Activated CD4-positive, alpha-beta T cell treated with anti-CD3 and anti-CD28 coated beads, Interleukin-2, amount 10 ng/mL, durations not matched to agents 7 days and 5 days (primary cell): Measurements from ENCODE around the gene RCCD1. TPM values are rescaled to one million over a fixed set of nuclear protein-coding genes. Genes with fewer than 3 reads are reported as not detected.
A peak's percentile ranks its signal among the peaks of the same experiment; 100 is the strongest.
"Not testable (repeated sequence)": the region's sequence is repeated elsewhere in the genome, so short reads cannot be mapped to it uniquely, and the experiment has no call there.

ENCODE experiments used
- CTCF ChIA-PET: fragments of 350-600 bp; sonication (Branson Sonifier 250); formaldehyde crosslinking; loops from one replicate; lab custom pipeline; 2021; ENCODE audit warnings: antibody characterized with exemption; lab: Charles Lee
- POLR2A ChIA-PET: fragments of 350-600 bp; sonication (Branson Sonifier 250); formaldehyde crosslinking; loops from one replicate; lab custom pipeline; 2021; ENCODE audit warnings: antibody characterized with exemption; lab: Charles Lee
- DNase-seq: peaks from one replicate; pipeline ENCODE4 v3.0.0-alpha.2; 2020
- H3K27ac Mint-ChIP-seq: one replicate; pipeline ENCODE4 v1.8.0; 2021; ENCODE audit warnings: mild to moderate bottlenecking, moderate library complexity, mixed read lengths
- H3K27me3 Mint-ChIP-seq: one replicate; pipeline ENCODE4 v1.8.0; 2021; ENCODE audit warnings: mixed read lengths
- H3K36me3 Mint-ChIP-seq: one replicate; pipeline ENCODE4 v1.8.0; 2021; ENCODE audit warnings: low read depth, mixed read lengths
- H3K4me1 Mint-ChIP-seq: one replicate; pipeline ENCODE4 v1.8.0; 2021; ENCODE audit warnings: mixed read lengths
- H3K4me3 Mint-ChIP-seq: one replicate; pipeline ENCODE4 v1.8.0; 2021; ENCODE audit warnings: mild to moderate bottlenecking, moderate library complexity, mixed read lengths
- H3K9me3 Mint-ChIP-seq: one replicate; pipeline ENCODE4 v1.8.0; 2021; ENCODE audit warnings: mixed read lengths
- total RNA-seq, 2 experiments: library from RNA; stranded (reverse); gene quantifications; one replicate each; pipeline ENCODE4 v1.2.3, GENCODE V29; 2021

The RCCD1 gene
- total RNA-seq, 2 experiments from 2014 or later, result 30.8 to 35.9 TPM

- H3K27ac Mint-ChIP-seq, H3K9me3 Mint-ChIP-seq, H3K4me3 Mint-ChIP-seq, DNase-seq, H3K27me3 Mint-ChIP-seq: not testable (repeated sequence)
- Mint-ChIP-seq H3K36me3 (peaks cover 29% of the 10 kb centered on the region), H3K4me1 (peaks cover 27% of the 10 kb centered on the region)
- CTCF ChIA-PET, result interaction anchor here (0.8 to 6.3 kb wide), 5 partner anchors 8 to 20 kb away, joined by 3 to 51 read pairs (median 3); partner anchors contain the start of genes HDDC3, MAN2A2 and UNC45A
- POLR2A ChIA-PET, result interaction anchor here (1.2 to 1.5 kb wide), 2 partner anchors 19 to 20 kb away, joined by 3 to 6 read pairs; partner anchors contain the start of gene MAN2A2
These were observed 31.9 kb upstream of the RCCD1 start for GRCh38 chr15:90922712-90923322.

- POLR2A ChIA-PET, result no interaction called here
- CTCF ChIA-PET, result interaction anchor here (0.5 to 6.3 kb wide), 2 partner anchors 9 to 105 kb away, joined by 3 to 51 read pairs; partner anchors contain the start of genes HDDC3 and UNC45A
- Mint-ChIP-seq H3K27me3 (no peaks in the 10 kb centered on the region), H3K27ac (peak overlapping the region; percentile 62), H3K4me3 (no peak overlapping the region), H3K9me3 (no peaks in the 10 kb centered on the region), H3K36me3 (peaks cover 25% of the 10 kb centered on the region), H3K4me1 (peaks cover 34% of the 10 kb centered on the region)
- DNase-seq, result no peak
These were observed 30.3 kb upstream of the RCCD1 start for GRCh38 chr15:90924375-90924774.

GRCh38 chr15:90926766-90927165 is 27.9 kb upstream of the RCCD1 start:
- DNase-seq, H3K9me3 Mint-ChIP-seq, H3K27me3 Mint-ChIP-seq, H3K36me3 Mint-ChIP-seq, H3K27ac Mint-ChIP-seq, H3K4me3 Mint-ChIP-seq, POLR2A ChIA-PET: not testable (repeated sequence)
- CTCF ChIA-PET, result interaction anchor here (1.0 to 1.4 kb wide), 2 partner anchors 9 to 24 kb away, joined by 3 read pairs; no protein-coding TSS in a partner anchor
- H3K4me1 Mint-ChIP-seq, result peaks cover 51% of the 10 kb centered on the region

DNA sequence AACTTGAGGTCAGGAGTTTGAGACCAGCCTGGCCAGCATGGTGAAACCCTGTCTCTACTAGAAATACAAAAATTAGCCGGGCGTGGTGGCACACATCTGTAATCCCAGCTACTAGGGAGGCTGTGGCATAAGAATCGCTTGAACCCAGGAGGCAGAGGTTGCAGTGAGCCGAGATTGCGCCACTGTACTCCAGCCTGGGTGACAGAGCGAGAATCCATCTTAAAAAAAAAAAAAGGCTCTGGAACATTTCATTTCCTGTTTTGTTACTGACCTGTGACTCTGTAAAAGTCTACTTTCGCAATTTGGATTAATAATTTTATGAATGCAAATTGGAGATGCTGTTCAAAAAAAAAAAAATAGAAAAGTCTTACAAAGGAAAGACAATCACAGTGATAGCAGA is 26.6 kb upstream of the RCCD1 start:
- CTCF ChIA-PET, result interaction anchor here (5.4 kb wide), 1 partner anchor 42 kb away, joined by 25 read pairs; no protein-coding TSS in a partner anchor
- POLR2A ChIA-PET, H3K36me3 Mint-ChIP-seq, DNase-seq, H3K9me3 Mint-ChIP-seq, H3K27ac Mint-ChIP-seq, H3K27me3 Mint-ChIP-seq: not testable (repeated sequence)
- Mint-ChIP-seq H3K4me1 (peaks cover 50% of the 10 kb centered on the region), H3K4me3 (peak overlapping the region; percentile 24)

GRCh38 chr15:90929246-90930019 is 25.3 kb upstream of the RCCD1 start:
- H3K27ac Mint-ChIP-seq, result peak overlapping the region; percentile 100
- H3K4me1 Mint-ChIP-seq, result peaks cover 56% of the 10 kb centered on the region
- peak overlapping the region; percentile 98 for H3K4me3 Mint-ChIP-seq
- H3K9me3 Mint-ChIP-seq, result no peaks in the 10 kb centered on the region
- H3K27me3 Mint-ChIP-seq, result no peaks in the 10 kb centered on the region
- peaks cover 6% of the 10 kb centered on the region for H3K36me3 Mint-ChIP-seq
- CTCF ChIA-PET, result interaction anchor here (0.6 to 9.8 kb wide), 9 partner anchors 16 to 1595 kb away, joined by 3 to 140 read pairs (median 4); partner anchors contain the start of genes POLG and RCCD1
- POLR2A ChIA-PET, result interaction anchor here (0.6 to 0.7 kb wide), 3 partner anchors 9 to 44 kb away, joined by 3 to 4 read pairs (median 3); no protein-coding TSS in a partner anchor
- DNase-seq, result no peak

GRCh38 chr15:90930861-90931574 is 23.7 kb upstream of the RCCD1 start:
- Mint-ChIP-seq H3K36me3 (peaks cover 7% of the 10 kb centered on the region), H3K27ac (peak overlapping the region; percentile 100), H3K9me3 (no peaks in the 10 kb centered on the region), H3K4me1 (peaks cover 54% of the 10 kb centered on the region), H3K27me3 (no peaks in the 10 kb centered on the region), H3K4me3 (peak overlapping the region; percentile 98)
- DNase-seq, result no peak
- ChIA-PET POLR2A (interaction anchor here (0.7 to 0.9 kb wide), 2 partner anchors 28 to 114 kb away, joined by 3 to 4 read pairs; partner anchors contain the start of gene MAN2A2), CTCF (interaction anchor here (0.6 to 9.8 kb wide), 46 partner anchors 8 to 710 kb away, joined by 3 to 140 read pairs (median 5); partner anchors contain the start of genes BLM, FURIN, MAN2A2 and RCCD1)

- Mint-ChIP-seq H3K4me3 (peak overlapping the region; percentile 98), H3K9me3 (no peaks in the 10 kb centered on the region), H3K4me1 (peaks cover 59% of the 10 kb centered on the region), H3K27me3 (no peaks in the 10 kb centered on the region), H3K27ac (peak overlapping the region; percentile 100), H3K36me3 (peaks cover 12% of the 10 kb centered on the region)
- POLR2A ChIA-PET, result interaction anchor here (0.7 to 0.9 kb wide), 2 partner anchors 28 to 114 kb away, joined by 3 to 4 read pairs; partner anchors contain the start of gene MAN2A2
- CTCF ChIA-PET, result interaction anchor here (0.6 to 9.8 kb wide), 56 partner anchors 8 to 829 kb away, joined by 3 to 140 read pairs (median 5); partner anchors contain the start of genes BLM, FURIN, IDH2 and MAN2A2
- DNase-seq, result no peak
These were observed 23.2 kb upstream of the RCCD1 start for GRCh38 chr15:90931575-90931827.

DNA sequence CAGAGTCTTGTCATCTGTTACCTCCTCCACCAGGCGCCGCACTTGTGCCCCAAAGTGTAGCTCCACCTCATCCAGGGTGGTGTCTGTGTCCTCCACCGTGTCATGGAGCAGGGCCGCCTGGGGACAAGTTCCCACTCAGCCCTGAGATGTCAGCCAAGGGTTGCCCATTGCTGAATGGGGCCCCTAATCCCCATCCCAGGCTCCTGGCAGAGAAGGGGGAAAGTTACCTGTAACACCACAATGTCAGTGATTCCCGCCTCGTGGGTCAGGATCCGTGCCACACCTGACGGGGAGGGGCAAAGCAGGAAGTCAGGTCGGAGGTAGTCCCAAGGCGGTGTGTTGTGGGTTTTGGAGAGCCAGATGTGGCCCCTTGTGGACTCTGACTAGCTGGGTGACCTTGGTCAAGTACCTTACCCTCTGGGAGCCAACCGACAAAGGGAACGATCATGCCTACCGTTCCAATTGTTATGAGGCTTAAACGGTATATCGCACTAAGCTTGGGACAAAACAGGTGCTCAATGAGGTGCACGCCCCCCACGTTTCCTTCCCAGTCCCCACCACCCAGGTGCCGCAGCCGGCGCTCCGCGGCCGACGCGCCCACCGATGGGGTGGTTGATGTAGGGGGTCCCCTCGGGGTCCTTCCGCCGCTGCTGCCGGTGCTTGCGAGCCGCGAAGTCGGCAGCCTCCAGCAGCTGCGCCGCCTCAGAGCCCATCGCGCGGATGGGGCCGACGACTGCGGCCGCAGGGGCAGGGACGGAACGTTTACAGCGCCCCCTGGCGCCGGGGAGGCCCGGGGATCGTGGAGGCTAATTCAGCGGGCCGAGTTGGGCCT is 22.6 kb upstream of the RCCD1 start, which contains the start of gene HDDC3:
HDDC3 (minus strand) TSS at position 722 of the 832 bp plus-strand sequence; CDS start at position 713, 9 bp downstream.
- Mint-ChIP-seq H3K4me1 (peaks cover 64% of the 10 kb centered on the region), H3K27me3 (no peaks in the 10 kb centered on the region), H3K9me3 (no peaks in the 10 kb centered on the region), H3K4me3 (peak within 1 kb of the TSS; percentile 98), H3K36me3 (peaks cover 16% of the 10 kb centered on the region), H3K27ac (peak within 1 kb of the TSS; percentile 100)
- ChIA-PET POLR2A (interaction anchor here (0.9 kb wide), 1 partner anchor 29 kb away, joined by 4 read pairs; the partner anchor contains the start of gene MAN2A2), CTCF (interaction anchor here (0.6 to 9.8 kb wide), 81 partner anchors 8 to 829 kb away, joined by 3 to 140 read pairs (median 4); partner anchors contain the start of genes BLM, FURIN, IDH2 and MAN2A2)
- peak; percentile 93 for DNase-seq

- POLR2A ChIA-PET, result no interaction called here
- Mint-ChIP-seq H3K27ac (peak overlapping the region; percentile 100), H3K9me3 (no peaks in the 10 kb centered on the region), H3K36me3 (peaks cover 16% of the 10 kb centered on the region), H3K27me3 (no peaks in the 10 kb centered on the region), H3K4me3 (peak overlapping the region; percentile 98), H3K4me1 (peaks cover 64% of the 10 kb centered on the region)
- CTCF ChIA-PET, result interaction anchor here (0.6 to 9.8 kb wide), 61 partner anchors 9 to 830 kb away, joined by 3 to 140 read pairs (median 5); partner anchors contain the start of genes BLM, IDH2, MAN2A2 and RCCD1
- DNase-seq, result no peak
These were observed 22.1 kb upstream of the RCCD1 start for GRCh38 chr15:90932660-90932991.

GRCh38 chr15:90933301-90933700 is 21.4 kb upstream of the RCCD1 start:
- peaks cover 17% of the 10 kb centered on the region for H3K36me3 Mint-ChIP-seq
- peak overlapping the region; percentile 98 for H3K4me3 Mint-ChIP-seq

More at GRCh38 chr15:90933301-90933700, 21.4 kb upstream of the RCCD1 start:
- ChIA-PET POLR2A (interaction anchor here (0.6 kb wide), 1 partner anchor 81 kb away, joined by 4 read pairs; no protein-coding TSS in a partner anchor), CTCF (interaction anchor here (1.1 to 9.8 kb wide), 31 partner anchors 10 to 640 kb away, joined by 3 to 140 read pairs (median 7); partner anchors contain the start of genes MAN2A2 and RCCD1)
- no peak for DNase-seq
- no peaks in the 10 kb centered on the region for H3K9me3 Mint-ChIP-seq
- peaks cover 63% of the 10 kb centered on the region for H3K4me1 Mint-ChIP-seq
- H3K27me3 Mint-ChIP-seq, result no peaks in the 10 kb centered on the region
- H3K27ac Mint-ChIP-seq, result peak overlapping the region; percentile 100
